Fibroblast of lung (primary cell): Measurements from ENCODE around the gene RBM39. TPM values are rescaled to one million over a fixed set of nuclear protein-coding genes. Genes with fewer than 3 reads are reported as not detected.

ENCODE experiments used
- DNase-seq, 2 donors: peaks; one replicate each; pipeline versions ENCODE4 v3.0.0 to v3.0.0-alpha.2; 2010; ENCODE audit warnings: low read depth in 2 of 2
- H2AFZ ChIP-seq: 2 replicates; pipeline ENCODE4 v1.5.1; 2012; ENCODE audit warnings: low read length, control low read depth, inconsistent platforms
- H3K27ac ChIP-seq: 2 replicates; pipeline ENCODE4 v1.5.1; 2011; ENCODE audit warnings: low read length, control low read depth; ENCODE audit not compliant: insufficient read depth
- H3K27me3 ChIP-seq: 2 replicates; pipeline ENCODE4 v1.5.1; 2011; ENCODE audit warnings: mild to moderate bottlenecking, low read length; ENCODE audit not compliant: control insufficient read depth, insufficient read depth
- H3K36me3 ChIP-seq: 2 replicates; pipeline ENCODE4 v1.5.1; 2011; ENCODE audit warnings: low read length; ENCODE audit not compliant: control insufficient read depth, insufficient read depth
- H3K4me1 ChIP-seq: 2 replicates; pipeline ENCODE4 v1.5.1; 2011; ENCODE audit warnings: low read length; ENCODE audit not compliant: control insufficient read depth, insufficient read depth; ENCODE audit errors: extremely low read depth
- H3K4me2 ChIP-seq: 2 replicates; pipeline ENCODE4 v1.5.1; 2011; ENCODE audit warnings: low read length, control low read depth; ENCODE audit not compliant: insufficient read depth; ENCODE audit errors: extremely low read depth
- H3K4me3 ChIP-seq, 4 experiments: fragments of 200-600 bp in 1 of 4; sonication (generic) in 1 of 4; replicated peaks in 1 of 4; 2 replicates each; pipeline ENCODE4 v1.5.1; 2011 to 2016; ENCODE audit warnings: low read length in 4 of 4, low read depth in 3 of 4, mild to moderate bottlenecking in 3 of 4, control low read depth in 2 of 4, inconsistent platforms in 1 of 4, mixed read lengths in 1 of 4; ENCODE audit not compliant: insufficient read depth in 1 of 4; ENCODE audit errors: control extremely low read depth in 1 of 4
- H3K79me2 ChIP-seq: 2 replicates; pipeline ENCODE4 v1.5.1; 2012; ENCODE audit warnings: mild to moderate bottlenecking, low read length, inconsistent platforms; ENCODE audit not compliant: control insufficient read depth, insufficient read depth
- H3K9ac ChIP-seq: 2 replicates; pipeline ENCODE4 v1.5.1; 2011; ENCODE audit warnings: mild to moderate bottlenecking, low read length, control low read depth; ENCODE audit not compliant: insufficient read depth
- H3K9me3 ChIP-seq: 2 replicates; pipeline ENCODE4 v1.5.1; 2012; ENCODE audit warnings: low read depth, low read length; ENCODE audit not compliant: control insufficient read depth, insufficient read depth
- H4K20me1 ChIP-seq: 2 replicates; pipeline ENCODE4 v1.5.1; 2011; ENCODE audit warnings: low read length; ENCODE audit not compliant: control insufficient read depth, insufficient read depth; ENCODE audit errors: extremely low read depth
- EZH2 ChIP-seq: IDR thresholded peaks from 2 replicates; pipeline ENCODE4 v1.5.1; 2012; ENCODE audit warnings: low read length, control low read depth, mild to moderate bottlenecking; ENCODE audit errors: missing control alignments
- polyA plus RNA-seq, 2 donors: library from polyadenylated mRNA; depleted of rRNA in 1 of 2; stranded (reverse) in 1 of 2; unstranded in 1 of 2; fragments of >200 nt; gene quantifications; 2 replicates each; pipeline ENCODE4 v1.2.1, GENCODE V29; 2011 to 2012; ENCODE audit warnings: missing spikeins in 1 of 2
- total RNA-seq: library from RNA; depleted of rRNA; stranded (reverse); fragments of >200 nt; gene quantifications from 2 replicates; pipeline ENCODE4 v1.2.1, GENCODE V29; 2014
- TF ChIP-seq, protein P1 (sequence below), 2 donors: IDR thresholded peaks in 1 of 2; conservative IDR thresholded peaks in 1 of 2; 1 replicate in 1 of 2; 2 replicates in 1 of 2; pipeline ENCODE4 v1.5.1; 2011 to 2012; ENCODE audit warnings: low read length in 2 of 2, control low read depth in 1 of 2, inconsistent platforms in 1 of 2, low read depth in 1 of 2, mild to moderate bottlenecking in 1 of 2

Gene RBM39
- total and polyA plus RNA-seq, 2 donors (not counting 1 experiment from before 2014, with no cell fraction given): 57.7 to 465 TPM

DNA sequence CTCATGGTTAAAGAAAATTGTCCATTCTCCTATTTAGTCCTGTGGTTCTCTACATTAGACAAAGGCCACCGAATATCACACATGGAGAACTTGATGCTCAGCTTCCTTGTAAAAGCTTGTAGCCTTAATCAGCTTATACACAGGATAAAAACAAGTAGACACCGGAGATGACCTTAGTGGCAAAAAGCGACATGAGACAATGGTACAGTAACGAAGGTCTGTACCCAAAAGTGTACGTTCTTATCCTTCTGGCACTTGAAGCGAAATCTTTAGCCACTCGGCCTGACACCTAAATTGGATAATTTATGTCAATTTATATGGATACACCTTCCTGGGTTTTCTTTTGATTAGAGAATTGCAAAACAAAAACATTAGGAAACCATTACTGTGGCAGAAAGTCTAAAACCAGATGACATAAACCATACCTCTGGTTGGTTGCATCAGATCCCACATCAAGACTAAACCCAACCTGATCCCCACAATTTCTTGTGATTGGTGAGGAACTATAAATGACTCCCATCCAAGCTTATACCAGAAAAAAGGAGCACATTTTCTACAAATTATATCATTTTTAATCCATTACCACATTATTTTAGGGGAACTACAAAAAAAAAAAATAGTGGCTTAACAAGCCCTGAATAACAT, 6.1 kb downstream of the RBM39 start:
- Histone ChIP-seq H3K4me1 (peaks cover 4% of the 10 kb centered on the region), H3K9ac (no peak overlapping the region)

GRCh38 chr20:35734777-35735649, 7.0 kb downstream of the RBM39 start:
- H3K4me2 ChIP-seq: no peak overlapping the region

More for the DNA sequence above, 6.1 kb downstream of the RBM39 start:
- Histone ChIP-seq H3K9me3 (no peaks in the 10 kb centered on the region), H4K20me1 (peaks cover 10% of the 10 kb centered on the region), H3K4me3 (peak overlapping the region in 3 of 4 experiments; percentile 2 to 19 (median 6)), H2AFZ (no peak overlapping the region), H3K36me3 (peaks cover 22% of the 10 kb centered on the region), H3K27ac (no peak overlapping the region), H3K27me3 (no peaks in the 10 kb centered on the region), H3K79me2 (peaks cover 99% of the 10 kb centered on the region), H3K4me2 (peak overlapping the region; percentile 66)
- DNase-seq: no peak
- TF ChIP-seq, protein P1, sequence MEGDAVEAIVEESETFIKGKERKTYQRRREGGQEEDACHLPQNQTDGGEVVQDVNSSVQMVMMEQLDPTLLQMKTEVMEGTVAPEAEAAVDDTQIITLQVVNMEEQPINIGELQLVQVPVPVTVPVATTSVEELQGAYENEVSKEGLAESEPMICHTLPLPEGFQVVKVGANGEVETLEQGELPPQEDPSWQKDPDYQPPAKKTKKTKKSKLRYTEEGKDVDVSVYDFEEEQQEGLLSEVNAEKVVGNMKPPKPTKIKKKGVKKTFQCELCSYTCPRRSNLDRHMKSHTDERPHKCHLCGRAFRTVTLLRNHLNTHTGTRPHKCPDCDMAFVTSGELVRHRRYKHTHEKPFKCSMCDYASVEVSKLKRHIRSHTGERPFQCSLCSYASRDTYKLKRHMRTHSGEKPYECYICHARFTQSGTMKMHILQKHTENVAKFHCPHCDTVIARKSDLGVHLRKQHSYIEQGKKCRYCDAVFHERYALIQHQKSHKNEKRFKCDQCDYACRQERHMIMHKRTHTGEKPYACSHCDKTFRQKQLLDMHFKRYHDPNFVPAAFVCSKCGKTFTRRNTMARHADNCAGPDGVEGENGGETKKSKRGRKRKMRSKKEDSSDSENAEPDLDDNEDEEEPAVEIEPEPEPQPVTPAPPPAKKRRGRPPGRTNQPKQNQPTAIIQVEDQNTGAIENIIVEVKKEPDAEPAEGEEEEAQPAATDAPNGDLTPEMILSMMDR (conservative IDR thresholded peaks at IDR 0.05 in 1 of 2, IDR thresholded peaks at IDR 0.05 in 1 of 2; ENCODE audit: low read depth in 1 of 2, low read length in 2 of 2): no peak
- no peak for TF ChIP-seq EZH2

DNA sequence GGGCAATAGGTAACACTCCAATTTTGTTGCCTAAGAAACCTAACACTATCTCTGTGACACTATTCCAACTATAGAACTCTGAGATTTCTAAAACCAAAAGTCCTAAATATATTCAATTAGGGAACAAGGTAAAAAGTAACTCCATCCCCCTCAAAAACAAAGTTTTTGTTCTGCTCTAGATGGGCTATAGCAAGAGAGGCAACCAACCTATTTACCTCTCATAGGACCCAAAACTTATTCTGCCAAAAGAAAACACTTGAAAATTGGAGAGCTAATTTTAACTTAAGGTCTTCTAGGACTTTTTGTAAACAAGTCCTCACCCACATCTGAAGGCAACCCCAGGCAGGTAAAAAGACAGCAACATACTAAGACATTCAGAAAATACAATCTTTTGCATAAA, 7.7 kb downstream of the RBM39 start:
- no peak overlapping the region for H3K27ac ChIP-seq
- H3K4me2 ChIP-seq: no peak overlapping the region
- H2AFZ ChIP-seq: no peak overlapping the region
- no peak for DNase-seq
- H3K4me1 ChIP-seq: peaks cover 4% of the 10 kb centered on the region
- no peak overlapping the region for H3K4me3 ChIP-seq
- no peaks in the 10 kb centered on the region for H3K9me3 ChIP-seq
- no peak overlapping the region for H3K9ac ChIP-seq
- peaks cover 8% of the 10 kb centered on the region for H4K20me1 ChIP-seq
- H3K36me3 ChIP-seq: peaks cover 24% of the 10 kb centered on the region
- peaks cover 99% of the 10 kb centered on the region for H3K79me2 ChIP-seq
- H3K27me3 ChIP-seq: no peaks in the 10 kb centered on the region
- TF ChIP-seq EZH2: no peak
- TF ChIP-seq, protein P1 (conservative IDR thresholded peaks at IDR 0.05 in 1 of 2, IDR thresholded peaks at IDR 0.05 in 1 of 2; ENCODE audit: low read depth in 1 of 2, low read length in 2 of 2): no peak

More at GRCh38 chr20:35734777-35735649, 7.0 kb downstream of the RBM39 start:
- H4K20me1 ChIP-seq: peaks cover 9% of the 10 kb centered on the region
- no peak for TF ChIP-seq EZH2
- TF ChIP-seq, protein P1 (conservative IDR thresholded peaks at IDR 0.05 in 1 of 2, IDR thresholded peaks at IDR 0.05 in 1 of 2; ENCODE audit: low read depth in 1 of 2, low read length in 2 of 2): no peak
- no peak for DNase-seq
- H3K36me3 ChIP-seq: peaks cover 25% of the 10 kb centered on the region
- H3K4me1 ChIP-seq: peaks cover 4% of the 10 kb centered on the region
- H3K9me3 ChIP-seq: no peaks in the 10 kb centered on the region
- H3K27ac ChIP-seq: no peak overlapping the region
- peaks cover 99% of the 10 kb centered on the region for H3K79me2 ChIP-seq
- peak overlapping the region in 1 of 4 experiments; percentile 14 for H3K4me3 ChIP-seq
- no peaks in the 10 kb centered on the region for H3K27me3 ChIP-seq
- H2AFZ ChIP-seq: no peak overlapping the region
- H3K9ac ChIP-seq: no peak overlapping the region
